Esophagus muscularis mucosa (tissue), 4 donors: ENCODE results near the gene SORCS2. TPM values are rescaled to one million over a fixed set of nuclear protein-coding genes. Genes with fewer than 3 reads are reported as not detected.

Experiments
- DNase-seq: peaks from one replicate; pipeline ENCODE4 v3.0.0-alpha.2; 2017; ENCODE audit errors: extremely low spot score
- H3K27ac ChIP-seq, 4 donors: fragments of 200-600 bp; sonication (generic); replicated peaks in 1 of 4; 1 replicate in 3 of 4; 2 replicates in 1 of 4; pipeline ENCODE4 v1.5.1; 2016 to 2019; ENCODE audit warnings: mild to moderate bottlenecking in 1 of 4
- H3K27me3 ChIP-seq, 4 donors: fragments of 200-600 bp; sonication (generic); one replicate each; pipeline versions ENCODE4 v1.5.1 to v1.6.0; 2016 to 2019
- H3K36me3 ChIP-seq, 4 donors: fragments of 200-600 bp; sonication (generic); one replicate each; pipeline ENCODE4 v1.5.1; 2016 to 2019
- H3K4me1 ChIP-seq, 4 donors: fragments of 200-600 bp; sonication (generic); one replicate each; pipeline ENCODE4 v1.5.1; 2016 to 2019
- H3K4me3 ChIP-seq, 4 donors: fragments of 200-600 bp; sonication (generic); 1 replicate in 2 of 4; 2 replicates in 2 of 4; pipeline ENCODE4 v1.5.1; 2016 to 2019; ENCODE audit warnings: mild to moderate bottlenecking in 4 of 4, moderate library complexity in 1 of 4
- H3K9me3 ChIP-seq, 4 donors: fragments of 200-600 bp; sonication (generic); 1 replicate in 3 of 4; 2 replicates in 1 of 4; pipeline ENCODE4 v1.5.1; 2016 to 2019
- EP300 ChIP-seq: sonication (generic); formaldehyde crosslinking; IDR thresholded peaks from one replicate; pipeline ENCODE4 v1.6.1; 2017; ENCODE audit warnings: antibody characterized with exemption
- POLR2A ChIP-seq: fragments of 450-650 bp; IDR thresholded peaks from one replicate; pipeline ENCODE4 v1.6.1; 2017; ENCODE audit warnings: antibody characterized with exemption, moderate library complexity, mild to moderate bottlenecking, low read depth
- POLR2AphosphoS5 ChIP-seq, 2 donors: sonication (generic); formaldehyde crosslinking; IDR thresholded peaks; one replicate each; pipeline ENCODE4 v1.6.1; 2017; ENCODE audit warnings: antibody characterized with exemption in 2 of 2
- WGBS: methylation state at CpG from one replicate; pipeline ENCODE4 v1.1.5; 2018; 5-methylcytosine and 5-hydroxymethylcytosine counted together
- intact Hi-C: fragments of 100-400 bp; cut with DNase I; formaldehyde crosslinking; loops from one replicate; pipeline ENCODE4 v1.15.1; 2023
- total RNA-seq, 4 donors: library from RNA; depleted of rRNA; stranded (reverse); fragments of >200 nt; gene quantifications; one replicate each; pipeline versions ENCODE4 v1.1.0 to v1.2.1, GENCODE V29; 2016
- TF ChIP-seq, protein P1 (sequence below), 3 experiments: fragments of 200-600 bp in 2 of 3; fragments of 450-650 bp in 1 of 3; sonication (generic) in 2 of 3; IDR thresholded peaks; one replicate each; pipeline ENCODE4 v1.5.1; 2017 to 2019; ENCODE audit warnings: antibody characterized with exemption in 3 of 3, mild to moderate bottlenecking in 2 of 3, moderate library complexity in 1 of 3

SORCS2 gene
- total RNA-seq, 4 donors from 2014 or later, result 3.3 to 10.1 (median 4.3) TPM

DNA sequence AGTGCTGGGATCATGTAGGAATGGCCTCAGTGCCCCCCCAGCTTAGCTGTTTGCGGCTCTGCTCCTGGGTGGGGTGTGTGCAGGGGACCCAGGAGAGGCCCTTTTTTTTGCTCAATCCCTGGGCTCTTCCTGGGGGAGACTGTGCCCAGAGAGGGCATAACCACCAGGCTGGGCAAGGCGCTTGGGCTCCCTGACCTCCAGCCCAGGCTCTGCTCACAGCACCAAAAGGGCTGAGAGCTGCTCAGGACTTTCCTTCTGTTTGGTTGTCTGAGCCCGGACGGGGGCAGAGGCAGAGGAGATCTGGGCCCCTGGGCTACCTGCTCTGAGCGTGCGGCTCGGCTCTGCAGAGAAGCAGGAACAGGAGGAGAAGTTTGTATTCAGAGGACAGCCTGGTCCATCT, 177.7 kb downstream of the SORCS2 start:
- no peaks in the 10 kb centered on the region for H3K9me3 ChIP-seq
- intact Hi-C loops, result no loop called here
- no peaks in the 10 kb centered on the region for H3K36me3 ChIP-seq
- peaks cover 12 to 51% (median 37%) of the 10 kb centered on the region in 4 donors for H3K4me1 ChIP-seq
- DNase-seq, result no peak
- H3K27me3 ChIP-seq, result no peaks in the 10 kb centered on the region
- H3K27ac ChIP-seq, result no peak overlapping the region
- TF ChIP-seq, protein P1, sequence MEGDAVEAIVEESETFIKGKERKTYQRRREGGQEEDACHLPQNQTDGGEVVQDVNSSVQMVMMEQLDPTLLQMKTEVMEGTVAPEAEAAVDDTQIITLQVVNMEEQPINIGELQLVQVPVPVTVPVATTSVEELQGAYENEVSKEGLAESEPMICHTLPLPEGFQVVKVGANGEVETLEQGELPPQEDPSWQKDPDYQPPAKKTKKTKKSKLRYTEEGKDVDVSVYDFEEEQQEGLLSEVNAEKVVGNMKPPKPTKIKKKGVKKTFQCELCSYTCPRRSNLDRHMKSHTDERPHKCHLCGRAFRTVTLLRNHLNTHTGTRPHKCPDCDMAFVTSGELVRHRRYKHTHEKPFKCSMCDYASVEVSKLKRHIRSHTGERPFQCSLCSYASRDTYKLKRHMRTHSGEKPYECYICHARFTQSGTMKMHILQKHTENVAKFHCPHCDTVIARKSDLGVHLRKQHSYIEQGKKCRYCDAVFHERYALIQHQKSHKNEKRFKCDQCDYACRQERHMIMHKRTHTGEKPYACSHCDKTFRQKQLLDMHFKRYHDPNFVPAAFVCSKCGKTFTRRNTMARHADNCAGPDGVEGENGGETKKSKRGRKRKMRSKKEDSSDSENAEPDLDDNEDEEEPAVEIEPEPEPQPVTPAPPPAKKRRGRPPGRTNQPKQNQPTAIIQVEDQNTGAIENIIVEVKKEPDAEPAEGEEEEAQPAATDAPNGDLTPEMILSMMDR (IDR thresholded peaks at IDR 0.05), result no peak
- no peak for TF ChIP-seq POLR2AphosphoS5 (IDR thresholded peaks at IDR 0.05)
- no peak for TF ChIP-seq EP300
- no peak for TF ChIP-seq POLR2A
- WGBS, result 98% methylated on average over 4 of the region's 7 CpGs
- no peak overlapping the region for H3K4me3 ChIP-seq

DNA sequence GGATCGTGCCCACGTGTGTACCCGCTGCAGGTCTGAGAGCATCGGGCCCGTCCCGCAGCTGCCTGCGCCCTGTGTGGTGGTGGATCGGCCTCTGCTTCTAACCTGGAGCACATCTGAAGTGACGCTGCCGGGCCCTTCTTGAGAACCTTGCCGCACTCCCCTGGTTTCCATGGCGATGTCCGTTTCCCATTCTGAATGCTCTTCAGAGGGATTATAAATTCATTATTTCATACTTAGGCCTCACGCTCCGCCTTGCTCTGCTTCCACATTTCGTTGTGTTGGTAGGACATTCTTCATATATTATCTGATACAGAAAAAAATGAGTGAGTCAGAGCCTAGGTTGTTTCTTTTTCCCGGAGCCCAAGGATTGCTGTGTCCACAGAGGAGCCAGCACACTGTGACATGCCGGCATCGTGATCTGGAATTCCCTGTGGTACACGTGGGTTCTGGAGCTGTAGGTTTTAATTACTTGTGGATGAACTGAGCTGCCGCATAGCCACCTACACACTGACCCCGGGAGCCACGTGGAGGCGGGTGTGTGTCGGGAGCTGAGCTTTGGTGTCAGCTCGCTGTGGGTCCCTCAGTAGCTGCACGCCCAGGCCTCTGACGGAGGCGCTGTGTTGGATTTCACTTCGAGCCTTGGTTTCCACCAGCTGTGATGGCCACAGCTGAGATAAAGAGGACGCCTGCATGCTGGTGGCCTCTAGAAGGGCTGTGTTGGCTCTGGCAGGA, 179.0 kb downstream of the SORCS2 start:
- intact Hi-C loops, result no loop called here
- no peak for DNase-seq
- TF ChIP-seq EP300 (no peak), POLR2A (no peak), POLR2AphosphoS5 (IDR thresholded peaks at IDR 0.05) (no peak)
- TF ChIP-seq, protein P1 (IDR thresholded peaks at IDR 0.05), result no peak

DNA sequence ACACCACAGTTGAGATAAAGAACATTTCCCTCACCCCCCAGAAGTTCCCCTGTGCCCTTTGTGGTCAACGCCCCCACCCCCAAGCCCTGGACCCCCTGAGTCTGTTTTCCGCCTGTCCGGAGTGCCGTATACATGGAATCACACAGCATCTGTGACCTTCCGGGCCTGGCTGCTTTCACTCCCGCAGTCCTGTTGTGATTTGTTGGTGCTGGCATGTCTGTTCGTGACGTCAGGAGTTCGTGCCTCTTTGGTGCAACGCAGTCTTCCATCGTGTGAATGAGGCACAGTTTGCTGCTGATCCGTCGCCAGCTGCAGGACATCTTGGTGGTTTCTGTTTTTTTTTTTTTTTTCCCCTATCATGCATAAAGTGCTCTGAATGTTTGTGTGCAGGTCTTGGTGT, 180.3 kb downstream of the SORCS2 start:
- no peak for DNase-seq
- Histone ChIP-seq H3K36me3 (no peaks in the 10 kb centered on the region), H3K9me3 (no peaks in the 10 kb centered on the region), H3K27ac (no peak overlapping the region), H3K4me3 (no peak overlapping the region), H3K27me3 (no peaks in the 10 kb centered on the region), H3K4me1 (peaks cover 0 to 39% (median 33%) of the 10 kb centered on the region in 4 donors)
- 85% methylated on average over 13 of the region's 13 CpGs for WGBS
- TF ChIP-seq, protein P1 (IDR thresholded peaks at IDR 0.05), result no peak
- no peak for TF ChIP-seq POLR2A
- TF ChIP-seq POLR2AphosphoS5 (IDR thresholded peaks at IDR 0.05), result no peak
- TF ChIP-seq EP300, result no peak
- intact Hi-C loops, result no loop called here

More for the DNA sequence above, 179.0 kb downstream of the SORCS2 start:
- Histone ChIP-seq H3K36me3 (no peaks in the 10 kb centered on the region), H3K4me3 (peak overlapping the region in 1 of 4 donors; percentile 13), H3K27ac (peak overlapping the region in 3 of 4 donors; percentile 24 to 63 (median 32)), H3K9me3 (no peaks in the 10 kb centered on the region), H3K27me3 (no peaks in the 10 kb centered on the region), H3K4me1 (peaks cover 0 to 51% (median 36%) of the 10 kb centered on the region in 4 donors)
- 63% methylated on average over 31 of the region's 31 CpGs for WGBS

DNA sequence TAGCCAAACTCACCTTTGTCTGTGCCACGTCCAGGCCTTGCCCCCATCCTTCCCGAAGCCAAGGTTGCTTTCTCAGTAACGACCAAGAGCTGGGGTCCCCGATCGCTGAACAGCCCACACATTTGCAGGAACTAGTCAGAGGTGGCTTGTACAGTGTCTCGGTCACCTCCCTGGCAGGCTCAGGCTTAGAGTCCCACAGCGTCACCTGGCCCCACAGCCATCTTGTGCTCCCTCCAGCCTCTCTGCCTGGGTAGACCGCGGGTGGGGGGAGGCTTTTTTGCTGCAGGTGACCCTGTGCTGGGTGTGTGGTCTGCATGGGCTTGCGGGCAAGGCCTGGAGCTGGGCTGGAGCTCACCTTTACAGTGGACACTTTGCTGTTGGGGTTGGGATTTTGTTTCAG, 182.2 kb downstream of the SORCS2 start:
- no peaks in the 10 kb centered on the region for H3K36me3 ChIP-seq
- DNase-seq, result no peak
- intact Hi-C loops, result no loop called here
- H3K27me3 ChIP-seq, result no peaks in the 10 kb centered on the region
- no peaks in the 10 kb centered on the region for H3K9me3 ChIP-seq
- no peak overlapping the region for H3K27ac ChIP-seq
- TF ChIP-seq POLR2AphosphoS5 (IDR thresholded peaks at IDR 0.05), result no peak
- no peak for TF ChIP-seq POLR2A
- TF ChIP-seq EP300, result no peak
- TF ChIP-seq, protein P1 (IDR thresholded peaks at IDR 0.05), result no peak
- H3K4me1 ChIP-seq, result peaks cover 0 to 32% (median 29%) of the 10 kb centered on the region in 4 donors
- no peak overlapping the region for H3K4me3 ChIP-seq
- 93% methylated on average over 6 of the region's 10 CpGs for WGBS
